Activated naive CD8-positive, alpha-beta T cell (primary cell): ENCODE data around the gene P4HA3.

Experiments
- H3K27ac Mint-ChIP-seq: one replicate; pipeline ENCODE4 v1.8.0; 2021; ENCODE audit warnings: mixed read lengths
- H3K27me3 Mint-ChIP-seq: one replicate; pipeline ENCODE4 v1.8.0; 2021; ENCODE audit warnings: mixed read lengths
- H3K36me3 Mint-ChIP-seq: one replicate; pipeline ENCODE4 v1.8.0; 2021; ENCODE audit warnings: mixed read lengths
- H3K4me1 Mint-ChIP-seq: one replicate; pipeline ENCODE4 v1.8.0; 2021; ENCODE audit warnings: low read depth, mixed read lengths
- H3K4me3 Mint-ChIP-seq: one replicate; pipeline ENCODE4 v1.8.0; 2021; ENCODE audit warnings: mild to moderate bottlenecking, mixed read lengths
- H3K9me3 Mint-ChIP-seq: one replicate; pipeline ENCODE4 v1.8.0; 2021; ENCODE audit warnings: low read depth, mixed read lengths

P4HA3 gene

GRCh38 chr11:74220376-74220775, 91.1 kb downstream of the P4HA3 start:
- H3K9me3 Mint-ChIP-seq = peaks cover 4% of the 10 kb centered on the region
- no peak overlapping the region for H3K4me3 Mint-ChIP-seq
- H3K36me3 Mint-ChIP-seq = peaks cover 20% of the 10 kb centered on the region
- no peak overlapping the region for H3K27ac Mint-ChIP-seq
- H3K4me1 Mint-ChIP-seq = no peaks in the 10 kb centered on the region
- no peaks in the 10 kb centered on the region for H3K27me3 Mint-ChIP-seq
